Caco-2 (cell line): ENCODE results near the gene BIK. TPM values are rescaled to one million over a fixed set of nuclear protein-coding genes. Genes with fewer than 3 reads are reported as not detected.
A peak's percentile ranks its signal among the peaks of the same experiment; 100 is the strongest.
"Not testable (repeated sequence)": the region's sequence is repeated elsewhere in the genome, so short reads cannot be mapped to it uniquely, and the experiment has no call there.

Experiments used
- BruUV-seq: library from RNA; stranded (reverse); fragments of 400-500 nt; replicated peaks from 2 replicates; lab custom pipeline; 2021; lab: Mats Ljungman, UMichigan
- CTCF ChIA-PET: fragments of 300-600 bp; sonication (Branson Sonifier 250); formaldehyde crosslinking; loops from one replicate; lab custom pipeline; 2022; ENCODE audit warnings: antibody characterized with exemption; lab: Charles Lee
- POLR2A ChIA-PET: fragments of 300-600 bp; sonication (Branson Sonifier 250); formaldehyde crosslinking; loops from one replicate; lab custom pipeline; 2022; ENCODE audit warnings: antibody characterized with exemption; lab: Charles Lee
- DNase-seq, 2 experiments: peaks; one replicate each; pipeline versions ENCODE4 v3.0.0 to v3.0.0-alpha.2; 2020 to 2022
- H3K27me3 ChIP-seq: replicated peaks from 2 replicates; pipeline ENCODE4 v1.6.0; 2011; ENCODE audit warnings: low read length; ENCODE audit not compliant: control insufficient read depth, insufficient read depth
- H3K36me3 ChIP-seq: 2 replicates; pipeline ENCODE4 v1.5.1; 2011; ENCODE audit warnings: low read length; ENCODE audit not compliant: control insufficient read depth, insufficient read depth
- H3K4me1 ChIP-seq: fragments of 250-450 bp; sonication (Bioruptor Pico); 2 replicates; pipeline ENCODE4 v1.5.1; 2020; ENCODE audit warnings: mild to moderate bottlenecking
- H3K4me3 ChIP-seq: 2 replicates; pipeline ENCODE4 v1.5.1; 2011; ENCODE audit warnings: low read depth, mild to moderate bottlenecking, control low read depth, low read length
- H3K9me3 ChIP-seq: fragments of 250-450 bp; sonication (Bioruptor Pico); 2 replicates; pipeline ENCODE4 v1.5.1; 2020; ENCODE audit warnings: mild to moderate bottlenecking, moderate library complexity
- H3K27ac Mint-ChIP-seq: one replicate; pipeline ENCODE4 v1.8.0; 2022; ENCODE audit warnings: mixed read lengths; ENCODE audit not compliant: unreplicated experiment
- H3K27me3 Mint-ChIP-seq: one replicate; pipeline ENCODE4 v1.8.0; 2022; ENCODE audit warnings: mixed read lengths; ENCODE audit not compliant: insufficient read depth, unreplicated experiment
- H3K36me3 Mint-ChIP-seq: one replicate; pipeline ENCODE4 v1.8.0; 2022; ENCODE audit warnings: mild to moderate bottlenecking, mixed read lengths; ENCODE audit not compliant: insufficient read depth, unreplicated experiment
- H3K4me1 Mint-ChIP-seq: one replicate; pipeline ENCODE4 v1.8.0; 2022; ENCODE audit warnings: low read depth, mixed read lengths; ENCODE audit not compliant: unreplicated experiment
- H3K4me3 Mint-ChIP-seq: one replicate; pipeline ENCODE4 v1.8.0; 2022; ENCODE audit warnings: mild to moderate bottlenecking, moderate library complexity, mixed read lengths; ENCODE audit not compliant: unreplicated experiment
- H3K9me3 Mint-ChIP-seq: one replicate; pipeline ENCODE4 v1.8.0; 2022; ENCODE audit warnings: mixed read lengths; ENCODE audit not compliant: unreplicated experiment
- intact Hi-C: fragments of 100-400 bp; cut with micrococcal nuclease; formaldehyde crosslinking; loops from one replicate; pipeline ENCODE4 v1.10.0; 2022; ENCODE audit not compliant: unreplicated experiment
- total RNA-seq: library from RNA; stranded (reverse); gene quantifications from 2 replicates; pipeline ENCODE4 v1.2.3, GENCODE V29; 2022
- TF ChIP-seq, protein P1 (sequence below), 2 experiments: fragments of 200-600 bp in 1 of 2; IDR thresholded peaks; 1 replicate in 1 of 2; 2 replicates in 1 of 2; pipeline versions ENCODE4 v1.5.1 to v1.8.0; 2011 to 2022; ENCODE audit warnings: antibody characterized with exemption in 1 of 2, control low read depth in 1 of 2, inconsistent platforms in 1 of 2, low read depth in 1 of 2, low read length in 1 of 2, mild to moderate bottlenecking in 1 of 2, moderate library complexity in 1 of 2; ENCODE audit not compliant: insufficient read depth in 1 of 2, severe bottlenecking in 1 of 2, unreplicated experiment in 1 of 2

The BIK gene
- total RNA-seq, 1 experiment from 2014 or later, result 13.3 TPM

- H3K36me3 Mint-ChIP-seq, result peaks cover 20% of the 10 kb centered on the region
- no peak overlapping the region for H3K27ac Mint-ChIP-seq
- BruUV-seq, result no TSS peak
- peaks cover 5% of the 10 kb centered on the region for H3K36me3 ChIP-seq
- no peaks in the 10 kb centered on the region for H3K9me3 Mint-ChIP-seq
- H3K4me3 ChIP-seq, result no peak overlapping the region
- H3K27me3 ChIP-seq, result no peaks in the 10 kb centered on the region
- intact Hi-C loops, result no loop called here
- POLR2A ChIA-PET, result no interaction called here
- H3K4me3 Mint-ChIP-seq, result peak overlapping the region; percentile 14
- peaks cover 7% of the 10 kb centered on the region; the same call in 1 of the 2 replicates for H3K4me1 ChIP-seq
- no peaks in the 10 kb centered on the region for H3K9me3 ChIP-seq
- no peaks in the 10 kb centered on the region for H3K27me3 Mint-ChIP-seq
- TF ChIP-seq, protein P1, sequence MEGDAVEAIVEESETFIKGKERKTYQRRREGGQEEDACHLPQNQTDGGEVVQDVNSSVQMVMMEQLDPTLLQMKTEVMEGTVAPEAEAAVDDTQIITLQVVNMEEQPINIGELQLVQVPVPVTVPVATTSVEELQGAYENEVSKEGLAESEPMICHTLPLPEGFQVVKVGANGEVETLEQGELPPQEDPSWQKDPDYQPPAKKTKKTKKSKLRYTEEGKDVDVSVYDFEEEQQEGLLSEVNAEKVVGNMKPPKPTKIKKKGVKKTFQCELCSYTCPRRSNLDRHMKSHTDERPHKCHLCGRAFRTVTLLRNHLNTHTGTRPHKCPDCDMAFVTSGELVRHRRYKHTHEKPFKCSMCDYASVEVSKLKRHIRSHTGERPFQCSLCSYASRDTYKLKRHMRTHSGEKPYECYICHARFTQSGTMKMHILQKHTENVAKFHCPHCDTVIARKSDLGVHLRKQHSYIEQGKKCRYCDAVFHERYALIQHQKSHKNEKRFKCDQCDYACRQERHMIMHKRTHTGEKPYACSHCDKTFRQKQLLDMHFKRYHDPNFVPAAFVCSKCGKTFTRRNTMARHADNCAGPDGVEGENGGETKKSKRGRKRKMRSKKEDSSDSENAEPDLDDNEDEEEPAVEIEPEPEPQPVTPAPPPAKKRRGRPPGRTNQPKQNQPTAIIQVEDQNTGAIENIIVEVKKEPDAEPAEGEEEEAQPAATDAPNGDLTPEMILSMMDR (IDR thresholded peaks at IDR 0.05; ENCODE audit: insufficient read depth in 1 of 2, low read depth in 1 of 2, low read length in 1 of 2, severe bottlenecking in 1 of 2, unreplicated experiment in 1 of 2), result no peak
- H3K4me1 Mint-ChIP-seq, result no peaks in the 10 kb centered on the region
- CTCF ChIA-PET, result no interaction called here
- DNase-seq, result peak in 1 of 2 experiments; percentile 38
Measured at GRCh38 chr22:43144949-43145348, 34.4 kb downstream of the BIK start.

GRCh38 chr22:43145371-43145770, 34.8 kb downstream of the BIK start:
- H3K4me3 Mint-ChIP-seq, intact Hi-C loops, BruUV-seq, POLR2A ChIA-PET, CTCF ChIA-PET, H3K4me1 Mint-ChIP-seq, H3K9me3 Mint-ChIP-seq, H3K4me1 ChIP-seq, DNase-seq, H3K27ac Mint-ChIP-seq, H3K27me3 Mint-ChIP-seq, H3K4me3 ChIP-seq, H3K9me3 ChIP-seq, H3K36me3 ChIP-seq, H3K27me3 ChIP-seq: not testable (repeated sequence)
- H3K36me3 Mint-ChIP-seq, result peaks cover 16% of the 10 kb centered on the region

- H3K9me3 Mint-ChIP-seq, H3K9me3 ChIP-seq, H3K4me1 ChIP-seq, H3K27ac Mint-ChIP-seq, H3K4me1 Mint-ChIP-seq, BruUV-seq, H3K27me3 ChIP-seq, H3K4me3 ChIP-seq, intact Hi-C loops, H3K36me3 ChIP-seq, H3K36me3 Mint-ChIP-seq, DNase-seq, H3K27me3 Mint-ChIP-seq, H3K4me3 Mint-ChIP-seq: not testable (repeated sequence)
- ChIA-PET POLR2A (interaction anchor here (0.6 kb wide), 2 partner anchors 54 to 497 kb away, joined by 3 to 11 read pairs; partner anchors contain the start of gene CYB5R3), CTCF (interaction anchor here (0.7 kb wide), 1 partner anchor 41 kb away, joined by 4 read pairs; no protein-coding TSS in a partner anchor)
Measured at GRCh38 chr22:43146332-43146731, 35.8 kb downstream of the BIK start.

- no peak for DNase-seq
- POLR2A ChIA-PET, result no interaction called here
- no peak overlapping the region for H3K4me3 Mint-ChIP-seq
- intact Hi-C loops, result no loop called here
- H3K36me3 ChIP-seq, result no peaks in the 10 kb centered on the region
- TF ChIP-seq, protein P1 (IDR thresholded peaks at IDR 0.05; ENCODE audit: insufficient read depth in 1 of 2, low read depth in 1 of 2, low read length in 1 of 2, severe bottlenecking in 1 of 2, unreplicated experiment in 1 of 2), result no peak
- no peaks in the 10 kb centered on the region for H3K9me3 Mint-ChIP-seq
- CTCF ChIA-PET, result no interaction called here
- no TSS peak for BruUV-seq
- peaks cover 8% of the 10 kb centered on the region for H3K36me3 Mint-ChIP-seq
- no peak overlapping the region for H3K4me3 ChIP-seq
- peaks cover 2% of the 10 kb centered on the region for H3K4me1 Mint-ChIP-seq
- H3K27me3 Mint-ChIP-seq, result no peaks in the 10 kb centered on the region
- H3K4me1 ChIP-seq, result peaks cover 12% of the 10 kb centered on the region; the same call in 1 of the 2 replicates
- no peak overlapping the region for H3K27ac Mint-ChIP-seq
- no peaks in the 10 kb centered on the region for H3K27me3 ChIP-seq
- no peaks in the 10 kb centered on the region for H3K9me3 ChIP-seq
Measured at GRCh38 chr22:43147821-43148220, 37.3 kb downstream of the BIK start.
